SJSA1 (cell line): Measurements from ENCODE around the gene AP5Z1. TPM values are rescaled to one million over a fixed set of nuclear protein-coding genes. Genes with fewer than 3 reads are reported as not detected.
"Not testable (repeated sequence)": the region's sequence is repeated elsewhere in the genome, so short reads cannot be mapped to it uniquely, and the experiment has no call there.

ENCODE experiments used
- DNase-seq, 2 experiments: peaks; one replicate each; pipeline ENCODE4 v3.0.0-alpha.2; 2015 to 2020; ENCODE audit warnings: low spot score in 2 of 2, low read depth in 1 of 2
- H3K27ac ChIP-seq: fragments of 250-450 bp; sonication (Bioruptor Pico); 2 replicates; pipeline ENCODE4 v1.5.1; 2020; ENCODE audit warnings: mild to moderate bottlenecking, moderate library complexity
- H3K27me3 ChIP-seq: fragments of 250-450 bp; sonication (Bioruptor Pico); replicated peaks from 2 replicates; pipeline ENCODE4 v1.5.1; 2020; ENCODE audit warnings: mild to moderate bottlenecking, moderate library complexity
- H3K36me3 ChIP-seq: fragments of 250-450 bp; sonication (Bioruptor Pico); 2 replicates; pipeline ENCODE4 v1.5.1; 2020; ENCODE audit warnings: mild to moderate bottlenecking
- H3K4me1 ChIP-seq: fragments of 250-450 bp; sonication (Bioruptor Pico); replicated peaks from 2 replicates; pipeline ENCODE4 v1.6.1; 2021; ENCODE audit warnings: mild to moderate bottlenecking
- H3K4me3 ChIP-seq: fragments of 250-450 bp; sonication (Bioruptor Pico); 2 replicates; pipeline ENCODE4 v1.5.1; 2020; ENCODE audit warnings: mild to moderate bottlenecking
- H3K9me3 ChIP-seq: fragments of 250-450 bp; sonication (Bioruptor Pico); replicated peaks from 2 replicates; pipeline ENCODE4 v1.5.1; 2020; ENCODE audit warnings: mild to moderate bottlenecking
- total RNA-seq: library from RNA; depleted of rRNA; stranded (reverse); fragments of >200 nt; shearing (Covaris generic); gene quantifications from 2 replicates; pipeline ENCODE4 v1.2.3, GENCODE V29; 2014

The AP5Z1 gene
- total RNA-seq, 1 experiment from 2014 or later: 37.7 TPM

DNA sequence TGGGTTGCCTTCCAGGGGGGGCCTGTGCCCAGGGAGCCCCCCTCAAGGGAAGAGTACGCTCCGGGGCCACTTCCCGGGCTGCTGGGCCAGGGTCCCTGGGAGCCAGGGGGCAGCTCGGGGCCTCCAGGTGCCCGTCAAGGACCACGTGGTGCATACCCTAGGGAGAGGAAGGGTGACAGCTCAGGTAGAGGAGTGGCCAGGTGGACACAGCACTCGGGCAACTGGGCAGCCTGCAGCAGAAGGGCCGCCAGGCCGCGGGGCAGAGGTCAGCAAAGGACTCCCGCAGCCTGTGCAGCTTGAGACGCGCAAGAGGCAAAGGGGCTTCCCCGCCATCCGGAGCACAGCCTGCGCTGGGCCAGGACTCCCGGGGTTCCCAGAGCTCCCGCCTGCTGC, 26.4 kb downstream of the AP5Z1 start:
- Histone ChIP-seq H3K36me3 (no peaks in the 10 kb centered on the region), H3K27me3 (peaks cover 11% of the 10 kb centered on the region; the same call in 1 of the 2 replicates), H3K9me3 (no peaks in the 10 kb centered on the region), H3K27ac (no peak overlapping the region), H3K4me1 (no peaks in the 10 kb centered on the region), H3K4me3 (no peak overlapping the region)
- no peak for DNase-seq

- peaks cover 15% of the 10 kb centered on the region; the same call in 1 of the 2 replicates for H3K27me3 ChIP-seq
- not testable (repeated sequence) for H3K36me3 ChIP-seq, H3K9me3 ChIP-seq, H3K4me3 ChIP-seq, H3K4me1 ChIP-seq, DNase-seq, H3K27ac ChIP-seq
Observed at GRCh38 chr7:4802577-4802976, 27.2 kb downstream of the AP5Z1 start.

DNA sequence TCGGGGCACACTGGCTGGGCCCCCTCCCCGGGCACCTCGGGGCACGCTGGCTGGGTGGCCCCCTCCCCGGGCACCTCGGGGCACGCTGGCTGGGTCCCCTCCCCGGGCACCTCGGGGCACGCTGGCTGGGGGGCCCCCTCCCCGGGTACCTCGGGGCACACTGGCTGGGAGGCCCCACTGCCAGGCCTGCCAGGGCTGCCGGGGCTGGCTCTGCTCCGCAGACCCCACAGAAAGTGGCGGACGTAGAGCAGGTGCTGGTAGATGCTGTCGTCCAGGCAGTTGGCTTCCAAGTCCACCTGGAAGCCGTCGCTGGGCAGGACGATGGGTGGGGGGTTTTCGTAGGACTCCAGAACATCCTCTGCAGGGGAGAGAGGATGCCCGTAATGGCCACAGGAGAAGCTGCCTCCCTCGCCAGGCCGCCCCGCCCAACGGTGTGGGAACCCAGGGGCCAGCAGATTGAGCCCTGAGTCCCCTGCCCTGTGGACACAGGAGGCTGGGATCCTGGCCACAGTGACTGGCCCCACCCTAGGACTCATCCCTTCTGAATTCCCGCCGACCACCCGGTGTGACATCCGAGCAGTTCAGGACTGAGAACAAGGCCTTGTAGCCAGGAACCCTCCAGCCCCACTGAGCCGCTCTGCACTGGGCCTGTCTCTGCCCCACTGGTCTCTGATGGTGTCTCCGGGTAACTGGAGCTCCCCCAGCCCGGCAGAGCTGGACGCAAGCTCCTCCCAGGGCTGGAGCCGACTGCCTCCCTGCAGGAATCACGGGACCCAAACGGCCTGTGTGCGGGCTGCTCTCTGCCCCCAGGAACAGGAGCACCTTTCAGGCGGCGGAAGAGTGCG, 28.2 kb downstream of the AP5Z1 start:
- Histone ChIP-seq H3K36me3 (no peaks in the 10 kb centered on the region), H3K4me1 (no peaks in the 10 kb centered on the region)
- DNase-seq: no peak

GRCh38 chr7:4805110-4805983, 29.9 kb downstream of the AP5Z1 start:
- no peak for DNase-seq
- no peaks in the 10 kb centered on the region for H3K4me1 ChIP-seq
- no peaks in the 10 kb centered on the region for H3K36me3 ChIP-seq
- H3K4me3 ChIP-seq: no peak overlapping the region
- H3K27me3 ChIP-seq: peaks cover 18% of the 10 kb centered on the region
- H3K9me3 ChIP-seq: no peaks in the 10 kb centered on the region
- no peak overlapping the region for H3K27ac ChIP-seq

More for the DNA sequence above, 28.2 kb downstream of the AP5Z1 start:
- Histone ChIP-seq H3K27me3 (peaks cover 18% of the 10 kb centered on the region), H3K27ac (no peak overlapping the region), H3K9me3 (no peaks in the 10 kb centered on the region), H3K4me3 (no peak overlapping the region)

GRCh38 chr7:4805984-4806300, 30.5 kb downstream of the AP5Z1 start:
- Histone ChIP-seq H3K4me3 (no peak overlapping the region), H3K27me3 (peaks cover 18% of the 10 kb centered on the region), H3K27ac (no peak overlapping the region), H3K9me3 (no peaks in the 10 kb centered on the region), H3K36me3 (no peaks in the 10 kb centered on the region), H3K4me1 (no peaks in the 10 kb centered on the region)
- no peak for DNase-seq

- Histone ChIP-seq H3K36me3 (no peaks in the 10 kb centered on the region), H3K27me3 (peaks cover 18% of the 10 kb centered on the region), H3K27ac (no peak overlapping the region), H3K4me1 (no peaks in the 10 kb centered on the region), H3K4me3 (no peak overlapping the region), H3K9me3 (no peaks in the 10 kb centered on the region)
- DNase-seq: no peak
Observed at GRCh38 chr7:4806983-4807597, 31.7 kb downstream of the AP5Z1 start.

- no peaks in the 10 kb centered on the region for H3K36me3 ChIP-seq
- H3K27ac ChIP-seq: no peak overlapping the region
- peaks cover 18% of the 10 kb centered on the region for H3K27me3 ChIP-seq
- H3K4me3 ChIP-seq: no peak overlapping the region
- H3K4me1 ChIP-seq: no peaks in the 10 kb centered on the region
- peaks cover under 1% of the 10 kb centered on the region; the same call in 1 of the 2 replicates for H3K9me3 ChIP-seq
- no peak for DNase-seq
Observed at GRCh38 chr7:4807598-4808016, 32.2 kb downstream of the AP5Z1 start.

GRCh38 chr7:4808026-4808425, 32.6 kb downstream of the AP5Z1 start:
- Histone ChIP-seq H3K27me3 (peaks cover 18% of the 10 kb centered on the region), H3K27ac (no peak overlapping the region), H3K9me3 (peaks cover 5% of the 10 kb centered on the region), H3K4me3 (no peak overlapping the region), H3K36me3 (no peaks in the 10 kb centered on the region), H3K4me1 (no peaks in the 10 kb centered on the region)
- no peak for DNase-seq

- Histone ChIP-seq H3K9me3 (peaks cover 6% of the 10 kb centered on the region), H3K27me3 (peaks cover 18% of the 10 kb centered on the region), H3K4me1 (no peaks in the 10 kb centered on the region), H3K36me3 (no peaks in the 10 kb centered on the region), H3K27ac (no peak overlapping the region), H3K4me3 (no peak overlapping the region)
- no peak for DNase-seq
Observed at GRCh38 chr7:4808565-4808964, 33.1 kb downstream of the AP5Z1 start.

DNA sequence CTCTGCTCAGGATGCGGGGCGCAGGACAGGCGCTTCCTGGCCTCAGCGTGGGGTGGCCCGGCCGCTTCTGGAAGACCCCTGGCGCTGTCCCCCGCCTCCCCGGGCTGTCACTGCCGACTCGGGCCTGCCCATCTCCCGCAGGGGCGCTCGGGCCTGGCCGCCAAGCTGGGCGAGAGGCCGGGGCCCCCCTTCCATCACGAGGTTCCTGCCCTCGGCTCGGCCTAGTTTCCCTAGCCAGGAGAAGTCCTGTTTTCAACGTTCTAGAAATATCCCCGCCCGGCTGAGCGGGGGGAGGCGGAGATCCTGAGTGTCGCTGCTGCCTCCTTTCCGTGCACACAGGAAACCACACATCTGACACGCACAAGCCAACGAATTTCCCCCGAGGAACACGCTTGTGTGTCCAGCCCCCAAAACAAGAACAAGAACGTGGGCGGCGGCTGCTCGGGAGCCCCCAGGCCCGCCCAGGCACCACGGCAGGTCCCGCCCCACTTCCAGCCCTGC, 33.7 kb downstream of the AP5Z1 start:
- H3K36me3 ChIP-seq: no peaks in the 10 kb centered on the region
- no peak overlapping the region for H3K27ac ChIP-seq
- H3K27me3 ChIP-seq: peaks cover 18% of the 10 kb centered on the region
- H3K9me3 ChIP-seq: peaks cover 6% of the 10 kb centered on the region
- no peaks in the 10 kb centered on the region for H3K4me1 ChIP-seq
- no peak overlapping the region for H3K4me3 ChIP-seq
- no peak for DNase-seq

DNA sequence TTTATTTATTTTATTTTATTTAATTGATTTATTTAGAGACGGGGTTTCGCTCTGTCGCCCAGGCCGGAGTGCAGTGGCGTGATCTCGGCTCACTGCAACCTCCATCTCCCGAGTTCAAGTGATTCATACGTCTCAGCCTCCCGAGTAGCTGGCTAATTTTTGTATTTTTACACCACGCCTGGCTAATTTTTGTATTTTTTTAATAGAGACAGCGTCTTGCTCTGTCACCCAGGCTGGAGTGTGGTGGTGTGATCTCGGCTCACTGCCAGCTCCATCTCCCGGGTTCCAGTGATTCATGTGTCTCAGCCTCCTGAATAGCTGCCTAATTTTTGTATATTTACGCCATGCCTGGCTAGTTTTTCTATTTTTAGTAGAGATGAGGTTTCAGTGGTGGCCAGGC, 34.2 kb downstream of the AP5Z1 start:
- Histone ChIP-seq H3K4me1 (no peaks in the 10 kb centered on the region), H3K27me3 (peaks cover 18% of the 10 kb centered on the region), H3K36me3 (no peaks in the 10 kb centered on the region), H3K4me3 (no peak overlapping the region), H3K27ac (no peak overlapping the region), H3K9me3 (peaks cover 6% of the 10 kb centered on the region)
- DNase-seq: no peak

- no peaks in the 10 kb centered on the region; the same call in 1 of the 2 replicates for H3K4me1 ChIP-seq
- peaks cover 35% of the 10 kb centered on the region for H3K27me3 ChIP-seq
- H3K4me3 ChIP-seq: no peak overlapping the region
- peaks cover 8% of the 10 kb centered on the region for H3K9me3 ChIP-seq
- H3K27ac ChIP-seq: no peak overlapping the region
- no peak for DNase-seq
- H3K36me3 ChIP-seq: no peaks in the 10 kb centered on the region
Observed at GRCh38 chr7:4814433-4814832, 39.0 kb downstream of the AP5Z1 start.

GRCh38 chr7:4815121-4815520, 39.7 kb downstream of the AP5Z1 start:
- H3K27ac ChIP-seq: no peak overlapping the region
- no peak for DNase-seq
- peaks cover 8% of the 10 kb centered on the region for H3K9me3 ChIP-seq
- H3K27me3 ChIP-seq: peaks cover 42% of the 10 kb centered on the region
- no peaks in the 10 kb centered on the region for H3K36me3 ChIP-seq
- no peaks in the 10 kb centered on the region; the same call in 1 of the 2 replicates for H3K4me1 ChIP-seq
- no peak overlapping the region for H3K4me3 ChIP-seq
